Body of pancreas (tissue), 4 donors: ENCODE measurements around the gene IL1R2.

Source experiments
- POLR2A ChIP-seq, 3 donors: fragments of 450-650 bp; IDR thresholded peaks; one replicate each; pipeline ENCODE4 v1.6.1; 2016; ENCODE audit warnings: antibody characterized with exemption in 3 of 3, mild to moderate bottlenecking in 2 of 3
- TF ChIP-seq, protein P1 (sequence below), 7 experiments: fragments of 450-650 bp in 4 of 7; fragments of 200-600 bp in 3 of 7; sonication (generic) in 3 of 7; IDR thresholded peaks; one replicate each; pipeline ENCODE4 v1.5.1; 2016 to 2019; ENCODE audit warnings: antibody characterized with exemption in 7 of 7

DNA sequence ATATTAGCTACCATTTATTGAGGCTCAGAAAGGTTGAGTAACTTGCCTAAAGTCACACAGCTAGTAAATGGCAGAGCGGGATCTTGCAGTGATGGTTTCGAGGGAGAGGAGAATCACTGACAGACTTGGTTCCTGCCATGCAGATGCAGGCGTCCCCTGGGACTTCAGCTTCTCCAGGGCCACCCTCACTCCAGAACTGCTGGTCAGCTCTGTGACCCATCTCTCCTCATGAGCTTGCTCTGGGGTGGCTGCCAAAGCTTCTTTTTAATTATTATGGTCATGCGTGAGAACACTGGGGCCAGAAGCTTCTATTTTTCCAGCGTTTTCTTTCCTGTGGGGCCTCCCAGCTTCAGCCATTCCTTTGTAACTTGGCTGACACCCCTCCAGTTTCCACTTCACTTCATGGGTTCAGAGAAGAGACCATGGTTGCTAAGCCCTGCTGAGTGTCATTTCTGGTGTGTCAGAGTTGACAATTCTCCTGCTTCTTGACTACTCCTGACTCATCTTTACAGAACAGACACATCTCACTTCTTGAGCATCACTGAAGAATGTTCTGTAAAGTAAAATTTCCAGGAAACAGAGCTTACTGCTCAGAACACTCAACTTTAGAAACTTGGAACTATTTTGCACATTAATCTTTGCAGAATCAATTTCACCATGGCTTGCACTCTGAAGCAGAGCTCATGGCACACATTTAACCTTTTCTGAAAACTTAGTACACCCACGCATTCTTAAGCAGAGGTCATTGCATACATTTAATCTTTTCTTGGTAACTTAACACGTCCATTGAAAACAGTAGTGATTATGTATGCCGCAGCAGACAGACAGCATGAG lies 70.4 kb downstream of the IL1R2 start:
- TF ChIP-seq, protein P1, sequence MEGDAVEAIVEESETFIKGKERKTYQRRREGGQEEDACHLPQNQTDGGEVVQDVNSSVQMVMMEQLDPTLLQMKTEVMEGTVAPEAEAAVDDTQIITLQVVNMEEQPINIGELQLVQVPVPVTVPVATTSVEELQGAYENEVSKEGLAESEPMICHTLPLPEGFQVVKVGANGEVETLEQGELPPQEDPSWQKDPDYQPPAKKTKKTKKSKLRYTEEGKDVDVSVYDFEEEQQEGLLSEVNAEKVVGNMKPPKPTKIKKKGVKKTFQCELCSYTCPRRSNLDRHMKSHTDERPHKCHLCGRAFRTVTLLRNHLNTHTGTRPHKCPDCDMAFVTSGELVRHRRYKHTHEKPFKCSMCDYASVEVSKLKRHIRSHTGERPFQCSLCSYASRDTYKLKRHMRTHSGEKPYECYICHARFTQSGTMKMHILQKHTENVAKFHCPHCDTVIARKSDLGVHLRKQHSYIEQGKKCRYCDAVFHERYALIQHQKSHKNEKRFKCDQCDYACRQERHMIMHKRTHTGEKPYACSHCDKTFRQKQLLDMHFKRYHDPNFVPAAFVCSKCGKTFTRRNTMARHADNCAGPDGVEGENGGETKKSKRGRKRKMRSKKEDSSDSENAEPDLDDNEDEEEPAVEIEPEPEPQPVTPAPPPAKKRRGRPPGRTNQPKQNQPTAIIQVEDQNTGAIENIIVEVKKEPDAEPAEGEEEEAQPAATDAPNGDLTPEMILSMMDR (IDR thresholded peaks at IDR 0.05) = no peak
- no peak for TF ChIP-seq POLR2A (IDR thresholded peaks at IDR 0.05)
